ENCODE measurements around the gene ARHGAP19.

The ARHGAP19 gene

DNA sequence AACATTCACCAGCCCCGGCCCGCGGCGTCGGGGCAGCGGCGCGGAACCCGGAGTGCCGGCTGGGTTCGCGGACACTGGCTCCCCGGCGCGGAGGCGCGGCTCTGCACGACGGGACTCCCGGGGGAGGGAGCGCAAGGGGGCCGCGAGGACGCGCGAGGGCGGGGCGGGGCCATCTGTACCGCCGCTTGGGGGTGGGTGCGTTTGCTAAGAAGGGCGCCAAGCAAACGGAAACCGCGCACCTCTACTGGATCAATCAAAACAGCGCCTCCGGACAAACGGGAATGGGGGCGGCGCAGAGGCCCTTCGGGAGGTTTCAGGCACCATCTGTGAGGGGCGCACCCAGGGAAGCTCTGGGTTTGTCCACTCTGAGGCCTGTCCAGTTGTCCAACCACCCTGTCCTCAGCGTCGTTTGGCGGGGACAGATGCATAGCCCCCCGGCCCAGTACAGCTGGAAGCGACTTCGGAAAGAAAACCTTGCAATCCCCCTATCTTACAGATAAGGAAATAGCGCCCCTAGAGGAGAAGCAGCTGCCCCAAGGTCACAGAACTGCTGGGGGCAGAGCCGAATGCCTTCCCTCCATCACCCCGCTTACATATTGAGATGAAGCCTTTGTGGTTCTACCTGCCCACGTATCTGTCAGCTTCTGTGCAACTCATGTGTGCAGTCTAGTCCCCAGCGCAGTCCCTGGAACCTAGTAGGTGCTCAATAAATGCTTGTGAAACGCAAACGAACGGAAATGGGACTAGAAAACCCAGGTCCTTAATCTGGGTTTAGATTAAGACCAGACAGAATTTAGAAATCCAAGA lies 96.0 kb downstream of the ARHGAP19 start:
- H3K4me2 ChIP-seq (ENCODE audit: low read length): peak overlapping the region; percentile 61
- H3K27me3 ChIP-seq (ENCODE audit: control insufficient read depth, insufficient read depth, low read length): no peaks in the 10 kb centered on the region
- H3K4me1 ChIP-seq: no peaks in the 10 kb centered on the region

DNA sequence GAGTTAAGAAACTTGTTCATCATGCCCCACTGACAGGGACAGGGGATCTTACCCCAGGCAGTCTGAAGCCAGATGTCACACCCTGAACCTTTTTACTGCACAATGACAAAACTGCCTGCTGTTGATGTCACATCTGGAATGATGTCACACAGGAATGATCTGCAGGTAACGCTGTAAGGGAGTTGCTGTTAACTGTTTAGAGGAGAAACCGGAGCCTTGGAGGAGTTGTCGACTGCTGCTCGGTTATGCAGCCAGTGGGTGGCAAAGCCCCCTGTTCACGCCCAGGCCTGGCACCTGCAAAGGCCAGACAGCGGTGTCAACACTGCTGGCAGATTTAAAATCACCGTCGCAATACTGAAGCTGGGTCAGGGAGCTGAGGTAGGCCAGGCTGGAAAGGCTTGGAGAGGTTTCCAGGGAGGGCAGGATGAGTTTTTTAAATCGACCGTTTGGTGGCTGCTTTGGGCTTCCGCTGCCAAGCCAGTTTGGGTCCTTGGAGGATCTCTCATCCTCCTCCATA lies 96.7 kb downstream of the ARHGAP19 start:
- TF ChIP-seq, protein P1, sequence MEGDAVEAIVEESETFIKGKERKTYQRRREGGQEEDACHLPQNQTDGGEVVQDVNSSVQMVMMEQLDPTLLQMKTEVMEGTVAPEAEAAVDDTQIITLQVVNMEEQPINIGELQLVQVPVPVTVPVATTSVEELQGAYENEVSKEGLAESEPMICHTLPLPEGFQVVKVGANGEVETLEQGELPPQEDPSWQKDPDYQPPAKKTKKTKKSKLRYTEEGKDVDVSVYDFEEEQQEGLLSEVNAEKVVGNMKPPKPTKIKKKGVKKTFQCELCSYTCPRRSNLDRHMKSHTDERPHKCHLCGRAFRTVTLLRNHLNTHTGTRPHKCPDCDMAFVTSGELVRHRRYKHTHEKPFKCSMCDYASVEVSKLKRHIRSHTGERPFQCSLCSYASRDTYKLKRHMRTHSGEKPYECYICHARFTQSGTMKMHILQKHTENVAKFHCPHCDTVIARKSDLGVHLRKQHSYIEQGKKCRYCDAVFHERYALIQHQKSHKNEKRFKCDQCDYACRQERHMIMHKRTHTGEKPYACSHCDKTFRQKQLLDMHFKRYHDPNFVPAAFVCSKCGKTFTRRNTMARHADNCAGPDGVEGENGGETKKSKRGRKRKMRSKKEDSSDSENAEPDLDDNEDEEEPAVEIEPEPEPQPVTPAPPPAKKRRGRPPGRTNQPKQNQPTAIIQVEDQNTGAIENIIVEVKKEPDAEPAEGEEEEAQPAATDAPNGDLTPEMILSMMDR (IDR thresholded peaks at IDR 0.05): no peak
- no peak overlapping the region for H3K9ac ChIP-seq
- no peak overlapping the region for H3K27ac ChIP-seq
- H2AFZ ChIP-seq: peak overlapping the region; percentile 89
- H3K79me2 ChIP-seq: no peaks in the 10 kb centered on the region
- peak overlapping the region; percentile 61 for H3K4me2 ChIP-seq (ENCODE audit: low read length)
- H3K36me3 ChIP-seq (ENCODE audit: control insufficient read depth, insufficient read depth, low read length): no peaks in the 10 kb centered on the region
- H3K4me3 ChIP-seq (ENCODE audit: low read depth, low read length): peak overlapping the region; percentile 45
- no peaks in the 10 kb centered on the region for H3K27me3 ChIP-seq (ENCODE audit: control insufficient read depth, insufficient read depth, low read length)
- no peaks in the 10 kb centered on the region for H3K4me1 ChIP-seq
- H3K9me3 ChIP-seq (ENCODE audit: control insufficient read depth, low read length): no peaks in the 10 kb centered on the region

More for the DNA sequence above, 96.0 kb downstream of the ARHGAP19 start:
- H3K9me3 ChIP-seq (ENCODE audit: control insufficient read depth, low read length): no peaks in the 10 kb centered on the region
- H3K9ac ChIP-seq: no peak overlapping the region
- peak overlapping the region; percentile 89 for H2AFZ ChIP-seq
- no peaks in the 10 kb centered on the region for H3K79me2 ChIP-seq
- no peak overlapping the region for H3K27ac ChIP-seq
- H3K36me3 ChIP-seq (ENCODE audit: control insufficient read depth, insufficient read depth, low read length): no peaks in the 10 kb centered on the region
- peak overlapping the region; percentile 45 for H3K4me3 ChIP-seq (ENCODE audit: low read depth, low read length)
- TF ChIP-seq, protein P1 (IDR thresholded peaks at IDR 0.05): peak; percentile 73

DNA sequence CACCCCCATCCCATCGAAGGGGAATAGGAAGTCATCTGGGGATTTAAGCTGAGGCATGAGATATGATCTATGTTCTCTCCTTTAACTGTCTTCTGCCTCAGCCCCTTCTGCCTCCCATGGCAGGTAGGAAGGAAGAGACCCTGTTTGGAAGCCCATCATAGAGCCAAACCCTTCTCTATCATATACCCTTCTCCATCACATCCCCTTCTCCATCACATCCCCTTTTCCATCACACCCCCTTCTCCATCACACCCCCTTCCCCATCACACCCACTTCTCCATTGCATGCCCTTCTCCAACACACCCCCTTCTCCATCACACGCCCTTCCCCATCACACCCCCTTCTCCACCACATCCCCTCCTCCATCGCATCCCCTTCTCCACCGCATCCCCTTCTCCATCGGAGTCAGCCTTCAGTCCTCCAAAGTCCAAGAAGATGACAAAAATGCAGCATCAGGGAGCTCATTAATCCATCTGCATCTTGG lies 99.4 kb downstream of the ARHGAP19 start:
- no peaks in the 10 kb centered on the region for H3K4me1 ChIP-seq
- H3K4me2 ChIP-seq (ENCODE audit: low read length): no peak overlapping the region
- no peaks in the 10 kb centered on the region for H3K79me2 ChIP-seq
- no peak overlapping the region for H3K9ac ChIP-seq
- H3K27ac ChIP-seq: no peak overlapping the region
- H3K36me3 ChIP-seq (ENCODE audit: control insufficient read depth, insufficient read depth, low read length): no peaks in the 10 kb centered on the region
- no peak overlapping the region for H3K4me3 ChIP-seq (ENCODE audit: low read depth, low read length)
- H3K9me3 ChIP-seq (ENCODE audit: control insufficient read depth, low read length): no peaks in the 10 kb centered on the region
- TF ChIP-seq, protein P1 (IDR thresholded peaks at IDR 0.05): no peak
- no peak overlapping the region for H2AFZ ChIP-seq
- H3K27me3 ChIP-seq (ENCODE audit: control insufficient read depth, insufficient read depth, low read length): no peaks in the 10 kb centered on the region

DNA sequence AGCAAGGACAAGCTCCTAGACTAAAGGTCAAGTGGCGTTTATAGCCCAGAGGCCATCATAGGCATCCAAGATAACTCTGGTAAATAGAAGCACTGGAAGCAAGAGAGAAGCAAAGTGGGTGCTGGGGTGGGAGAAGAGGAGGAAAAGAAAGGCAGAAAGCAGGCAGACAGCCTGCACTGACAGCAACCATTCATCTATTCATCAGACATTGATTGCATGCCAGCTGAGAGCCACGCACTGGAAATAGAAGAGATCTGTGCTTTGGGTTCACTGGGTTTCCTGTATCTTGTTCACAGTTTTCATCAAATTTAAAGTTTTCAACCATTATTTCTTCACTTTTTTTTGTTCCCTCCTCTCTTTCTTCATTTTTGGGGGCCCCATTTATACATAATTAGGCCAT lies 102.0 kb downstream of the ARHGAP19 start:
- Histone ChIP-seq H3K4me2 (ENCODE audit: low read length) (no peak overlapping the region), H3K4me3 (ENCODE audit: low read depth, low read length) (no peak overlapping the region), H3K36me3 (ENCODE audit: control insufficient read depth, insufficient read depth, low read length) (no peaks in the 10 kb centered on the region), H3K9me3 (ENCODE audit: control insufficient read depth, low read length) (no peaks in the 10 kb centered on the region), H2AFZ (no peak overlapping the region), H3K9ac (no peak overlapping the region), H3K79me2 (no peaks in the 10 kb centered on the region), H3K27me3 (ENCODE audit: control insufficient read depth, insufficient read depth, low read length) (no peaks in the 10 kb centered on the region), H3K4me1 (no peaks in the 10 kb centered on the region), H3K27ac (no peak overlapping the region)
- TF ChIP-seq, protein P1 (IDR thresholded peaks at IDR 0.05): no peak

All from parathyroid adenoma (tissue), 2 donors.